SK-N-MC (cell line): ENCODE measurements around the gene SEMA5A.

Experiments used
- EZH2 ChIP-seq: fragments of 200-600 bp; sonication (generic); IDR thresholded peaks from one replicate; pipeline ENCODE4 v1.6.1; 2017; ENCODE audit warnings: antibody characterized with exemption
- POLR2AphosphoS5 ChIP-seq: IDR thresholded peaks from 2 replicates; pipeline ENCODE4 v1.6.1; 2012; ENCODE audit warnings: mild to moderate bottlenecking, low read depth, low read length, borderline replicate concordance

GRCh38 chr5:9523090-9523823, 22.6 kb downstream of the SEMA5A start:
- TF ChIP-seq EZH2 (no peak), POLR2AphosphoS5 (no peak)
